Measurements from ENCODE around the gene ZNF543.
A peak's percentile ranks its signal among the peaks of the same experiment; 100 is the strongest.
"Not testable (repeated sequence)": the region's sequence is repeated elsewhere in the genome, so short reads cannot be mapped to it uniquely, and the experiment has no call there.

Gene ZNF543

GRCh38 chr19:57321116-57321515 lies 844 bp downstream of the ZNF543 start:
- no peak for DNase-seq (ENCODE audit: low spot score)

- DNase-seq (ENCODE audit: low spot score) = no peak
Measured at GRCh38 chr19:57321751-57322150, 1.5 kb downstream of the ZNF543 start.

DNA sequence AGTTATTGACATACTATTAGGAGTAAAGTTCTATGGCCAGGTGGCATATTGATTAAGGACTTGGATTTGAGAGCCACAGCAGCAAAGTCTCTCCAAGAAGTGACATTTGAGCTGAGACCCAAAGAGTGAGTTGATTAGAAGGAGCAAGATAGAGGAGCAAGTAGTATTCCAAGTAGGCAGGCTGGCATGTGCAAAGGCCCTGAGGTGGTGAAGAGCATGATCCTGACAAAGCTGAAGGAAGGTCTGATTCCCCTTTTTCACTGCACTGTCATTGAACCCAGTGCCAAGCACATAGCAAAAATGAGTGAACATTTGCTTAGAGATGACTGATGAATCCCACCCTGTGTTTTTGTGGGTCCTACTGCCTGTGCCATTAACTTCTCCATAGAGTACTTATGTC lies 4.7 kb downstream of the ZNF543 start:
- DNase-seq (ENCODE audit: low spot score) = no peak

- no peak for DNase-seq (ENCODE audit: low spot score)
Measured at GRCh38 chr19:57327993-57328392, 7.7 kb downstream of the ZNF543 start.

DNA sequence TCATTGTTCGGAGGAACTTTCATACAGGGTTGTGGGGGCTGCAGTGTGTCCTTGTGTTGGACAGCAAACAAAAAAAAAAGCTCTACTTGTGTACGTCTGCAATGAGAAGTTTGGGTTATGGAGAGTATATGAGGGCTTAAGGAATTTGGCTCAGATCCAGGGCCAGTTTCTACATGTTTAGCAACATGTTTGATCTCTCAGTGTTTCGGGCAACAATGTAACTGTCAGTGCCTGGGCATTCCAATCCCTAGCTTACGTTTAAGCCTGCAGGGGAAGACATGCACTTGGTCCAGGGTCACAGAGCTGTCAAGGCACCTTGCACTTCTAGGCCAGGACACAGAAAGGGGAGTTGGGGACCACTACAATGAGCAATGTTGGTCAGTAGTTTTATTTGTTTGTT lies 13.9 kb downstream of the ZNF543 start:
- DNase-seq (ENCODE audit: low spot score) = no peak

DNA sequence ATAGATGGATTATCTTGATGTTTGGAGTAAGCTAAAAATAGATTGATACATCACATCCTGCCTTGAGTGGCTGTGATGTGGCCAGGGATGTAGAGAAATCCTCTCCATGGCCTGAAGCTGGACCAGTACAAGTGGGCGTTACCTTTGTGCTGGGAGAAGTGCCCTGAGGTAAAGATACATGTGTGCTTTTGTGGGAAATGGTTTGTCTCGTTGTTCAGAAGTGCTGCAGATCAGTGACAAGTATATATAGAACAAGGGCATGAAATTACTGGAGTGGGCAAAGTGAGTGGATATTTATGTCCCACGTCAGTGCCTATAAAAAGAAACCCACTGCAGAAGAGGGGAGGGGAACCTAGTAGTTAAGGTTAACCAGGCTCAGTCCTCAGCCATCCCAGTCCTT lies 18.6 kb downstream of the ZNF543 start:
- DNase-seq (ENCODE audit: low spot score) = no peak

DNA sequence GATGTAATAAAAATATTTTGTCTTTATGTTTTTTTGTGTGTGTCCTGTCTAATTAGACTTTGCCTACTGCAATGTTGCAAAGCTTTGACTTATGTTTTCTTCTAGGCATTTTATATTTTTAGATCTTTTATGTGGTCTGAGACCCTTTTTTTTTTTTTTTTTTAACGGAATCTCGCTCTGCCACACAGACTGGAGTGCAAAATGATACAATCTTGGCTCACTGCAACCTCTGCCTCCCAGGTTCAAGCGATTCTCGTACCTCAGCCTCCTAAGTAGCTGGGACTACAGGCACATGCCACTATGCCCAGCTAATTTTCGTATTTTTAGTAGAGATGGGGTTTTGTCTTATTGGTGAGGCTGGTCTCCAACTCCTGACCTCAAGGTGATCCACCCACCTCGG lies 22.3 kb downstream of the ZNF543 start:
- no peak for DNase-seq (ENCODE audit: low spot score)

- no peak for DNase-seq (ENCODE audit: low spot score)
Measured at GRCh38 chr19:57348136-57348535, 27.9 kb downstream of the ZNF543 start.

DNA sequence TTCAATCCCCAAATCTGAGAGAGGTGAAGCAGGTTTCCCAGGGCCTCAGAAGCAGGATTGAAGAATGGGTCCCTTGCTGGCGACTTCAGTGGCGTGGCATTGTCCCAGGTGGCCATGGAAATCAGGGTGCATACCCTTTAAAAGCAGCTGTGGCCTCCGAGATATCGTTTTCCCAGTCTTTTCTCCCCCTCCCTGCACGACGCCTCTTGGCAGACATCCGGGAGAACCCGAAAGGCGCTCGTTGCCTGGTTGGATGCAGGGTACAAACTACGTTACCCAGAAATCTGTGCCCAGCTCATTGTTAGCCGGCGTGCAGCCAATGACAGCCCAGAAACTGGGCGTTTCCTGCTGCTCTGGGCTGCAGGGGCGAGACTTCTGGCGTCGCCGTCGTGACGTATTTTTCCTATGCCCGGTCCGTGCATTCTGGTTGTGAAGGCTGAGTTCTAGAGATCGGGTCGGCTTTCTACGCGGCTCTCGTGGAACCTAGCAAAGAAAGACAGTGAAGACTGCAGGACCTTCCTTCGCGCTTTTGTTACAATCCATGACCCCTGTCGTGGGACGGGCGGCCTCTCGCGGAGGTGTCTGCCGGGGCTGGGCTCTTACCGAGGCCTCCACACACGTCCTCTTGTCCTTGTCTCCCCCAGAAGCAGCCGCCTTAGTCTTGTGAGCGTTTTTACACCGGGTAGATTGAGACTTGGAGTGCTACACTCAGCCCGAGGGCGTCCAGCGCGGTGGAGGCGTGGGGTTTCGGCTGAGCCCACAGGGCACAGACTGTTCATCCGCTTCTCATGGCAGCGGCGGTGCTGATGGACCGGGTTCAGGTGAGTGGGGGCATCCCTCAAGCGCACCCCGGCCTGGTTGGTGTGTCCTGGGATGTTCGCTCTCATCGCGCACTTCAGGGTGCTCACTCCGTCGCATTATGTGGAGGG lies 30.9 kb downstream of the ZNF543 start, which contains the start of gene ZNF304:
Gene ZNF304, plus strand, starts transcription at position 395 of the 929 bp plus-strand sequence. Its CDS starts 394 bp downstream, at position 789.
- peak; percentile 98 for DNase-seq (ENCODE audit: low spot score)

DNA sequence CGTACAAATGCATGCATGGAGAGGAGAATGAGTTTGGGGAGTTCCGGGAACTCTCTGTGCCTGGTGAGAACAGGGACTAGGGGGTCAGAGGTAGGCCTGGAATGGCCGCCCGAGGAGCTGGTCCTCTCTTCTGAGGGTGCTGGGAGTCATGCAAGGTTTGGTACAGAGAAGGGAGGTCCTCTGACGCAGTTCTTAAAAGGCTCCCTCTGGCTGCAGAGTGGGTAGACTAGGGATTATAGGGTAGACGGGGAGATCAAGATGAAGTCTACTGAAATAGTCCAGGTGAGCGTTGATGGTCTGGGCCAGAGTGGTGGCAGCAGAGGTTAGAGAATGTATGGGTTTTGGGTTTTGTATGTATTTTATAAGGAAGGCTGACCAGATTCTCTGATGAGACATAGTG lies 31.6 kb downstream of the ZNF543 start:
- DNase-seq (ENCODE audit: low spot score) = no peak

GRCh38 chr19:57355916-57356315 lies 35.6 kb downstream of the ZNF543 start:
- DNase-seq (ENCODE audit: low spot score) = no peak

- no peak for DNase-seq (ENCODE audit: low spot score)
Measured at GRCh38 chr19:57357406-57357805, 37.1 kb downstream of the ZNF543 start.

- no peak for DNase-seq (ENCODE audit: low spot score)
Measured at GRCh38 chr19:57359300-57359699, 39.0 kb downstream of the ZNF543 start.

DNA sequence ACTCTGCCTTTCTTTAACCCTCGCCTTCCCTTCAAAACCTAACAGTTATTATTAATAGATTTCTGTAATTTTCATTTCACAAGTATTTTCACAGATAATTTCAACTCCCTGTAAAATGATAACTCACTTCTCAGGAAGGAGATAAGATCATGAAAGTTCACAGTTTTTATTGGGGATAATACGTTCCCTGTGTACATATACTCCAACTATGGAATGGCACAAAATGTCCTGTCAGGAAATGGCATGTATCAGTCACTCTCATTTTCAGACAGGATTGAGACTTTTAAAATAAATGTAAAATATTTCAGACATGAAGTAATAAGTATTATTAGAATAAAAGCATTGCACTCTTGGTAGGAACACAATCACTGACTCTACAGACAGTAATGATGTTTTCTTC lies 42.1 kb downstream of the ZNF543 start:
- no peak for DNase-seq (ENCODE audit: low spot score)

- peak; percentile 99 for DNase-seq (ENCODE audit: low spot score)
Measured at GRCh38 chr19:57362997-57363687, 42.9 kb downstream of the ZNF543 start, which contains the start of the genes TRAPPC2B and ZNF547. Gene TRAPPC2B (plus strand): TSS chr19:57363551. CDS start chr19:57364834, 1,283 bp downstream. Gene ZNF547 (plus strand): TSS chr19:57363551. CDS start chr19:57368556, 5,005 bp downstream.

DNA sequence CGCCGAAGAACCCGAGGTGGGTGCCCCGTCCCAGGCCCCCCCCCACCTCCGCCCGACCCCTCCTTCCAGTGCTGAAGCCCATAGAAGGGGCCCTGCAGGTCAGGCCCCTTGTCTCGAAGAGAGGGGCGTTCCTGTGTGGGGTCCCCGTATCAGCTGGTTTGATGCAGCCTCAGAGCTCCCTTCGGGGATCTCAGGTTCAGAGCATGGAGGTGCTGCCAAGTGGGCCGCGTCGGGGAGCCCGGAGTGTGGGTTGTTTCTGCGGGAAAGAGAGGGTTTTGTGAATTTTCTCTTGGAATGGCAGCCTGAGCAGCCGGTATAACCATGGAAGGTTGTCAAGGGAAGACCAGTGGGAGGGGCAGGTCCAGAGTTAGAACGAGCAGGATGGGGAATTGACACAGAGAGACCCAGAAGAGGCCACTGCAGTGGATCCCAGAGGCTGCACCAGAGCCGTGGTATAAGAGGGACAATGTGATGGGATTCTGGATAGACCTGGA lies 43.5 kb downstream of the ZNF543 start:
- DNase-seq (ENCODE audit: low spot score) = no peak

DNA sequence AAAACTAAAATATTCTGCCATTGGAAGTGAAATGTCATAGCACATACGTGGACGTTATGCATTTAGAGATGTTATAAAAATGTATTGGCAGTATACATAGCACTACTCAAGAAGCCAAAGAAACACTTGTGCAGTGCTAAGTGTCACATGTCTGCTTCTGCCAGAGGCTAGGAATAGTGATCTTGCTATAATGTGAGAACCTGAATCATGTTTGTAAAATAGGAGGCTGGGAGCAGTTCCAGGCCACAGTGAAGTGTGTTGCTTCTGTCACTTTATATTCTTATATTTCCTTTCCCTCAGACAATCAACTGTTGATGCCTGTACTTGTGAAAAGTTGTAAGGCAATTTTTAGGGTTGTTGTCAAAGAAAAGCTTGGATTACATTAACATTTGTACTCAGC lies 46.5 kb downstream of the ZNF543 start:
- no peak for DNase-seq (ENCODE audit: low spot score)

DNA sequence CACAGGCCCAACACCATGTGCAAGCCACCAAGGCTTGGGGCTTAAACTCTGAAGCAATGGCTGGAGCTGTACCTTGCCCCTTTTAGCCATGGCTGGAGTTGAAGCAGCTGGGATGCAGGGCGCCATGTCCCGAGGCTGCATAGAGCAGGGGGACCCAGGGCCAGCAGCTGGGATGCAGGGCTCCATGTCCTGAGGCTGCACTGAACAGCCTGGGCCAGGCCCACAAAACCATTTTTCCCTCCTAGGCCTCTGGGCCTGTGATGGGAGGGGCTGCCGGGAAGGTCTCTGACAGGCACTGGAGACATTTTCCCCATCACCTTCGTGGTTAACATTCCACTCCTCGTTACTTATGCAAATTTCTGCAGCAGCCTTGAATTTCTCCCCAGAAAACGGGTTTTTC lies 53.9 kb downstream of the ZNF543 start:
- DNase-seq (ENCODE audit: low spot score) = no peak

DNA sequence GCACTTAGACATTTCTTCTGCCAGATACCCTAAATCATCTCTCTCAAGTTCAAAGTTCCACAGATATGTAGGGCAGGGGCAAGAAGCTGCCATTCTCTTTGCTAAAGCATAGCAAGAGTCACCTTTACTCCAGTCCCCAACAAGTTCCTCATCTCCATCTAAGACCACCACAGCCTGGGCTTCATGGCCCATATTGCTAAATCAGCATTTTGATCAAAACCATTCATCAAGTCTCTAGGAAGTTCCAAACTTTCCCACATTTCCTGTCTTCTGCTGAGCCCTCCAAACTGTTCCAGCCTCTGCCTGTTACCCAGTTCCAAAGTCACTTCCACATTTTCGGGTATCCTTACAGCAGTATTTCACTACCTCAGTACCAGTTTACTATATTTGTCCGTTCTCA lies 54.4 kb downstream of the ZNF543 start:
- DNase-seq (ENCODE audit: low spot score) = not testable (repeated sequence)

DNA sequence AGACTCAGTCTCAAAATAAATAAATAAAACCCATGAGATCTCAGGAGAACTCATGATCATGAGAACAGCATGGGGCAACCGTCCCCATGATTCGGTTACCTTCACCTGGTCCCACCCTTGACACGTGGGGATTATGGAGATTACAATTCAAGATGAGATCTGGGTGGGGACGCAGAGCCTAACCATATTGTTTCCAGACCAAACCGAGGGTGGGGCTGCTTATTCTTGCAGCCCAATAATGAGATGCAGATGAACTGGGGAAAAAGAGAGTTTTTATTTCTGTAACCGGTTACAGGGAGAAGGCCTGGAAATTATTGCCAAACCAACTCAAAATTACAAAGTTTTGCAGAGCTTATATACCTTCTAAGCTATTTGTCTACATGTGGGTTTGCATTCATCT lies 55.9 kb downstream of the ZNF543 start:
- no peak for DNase-seq (ENCODE audit: low spot score)

DNA sequence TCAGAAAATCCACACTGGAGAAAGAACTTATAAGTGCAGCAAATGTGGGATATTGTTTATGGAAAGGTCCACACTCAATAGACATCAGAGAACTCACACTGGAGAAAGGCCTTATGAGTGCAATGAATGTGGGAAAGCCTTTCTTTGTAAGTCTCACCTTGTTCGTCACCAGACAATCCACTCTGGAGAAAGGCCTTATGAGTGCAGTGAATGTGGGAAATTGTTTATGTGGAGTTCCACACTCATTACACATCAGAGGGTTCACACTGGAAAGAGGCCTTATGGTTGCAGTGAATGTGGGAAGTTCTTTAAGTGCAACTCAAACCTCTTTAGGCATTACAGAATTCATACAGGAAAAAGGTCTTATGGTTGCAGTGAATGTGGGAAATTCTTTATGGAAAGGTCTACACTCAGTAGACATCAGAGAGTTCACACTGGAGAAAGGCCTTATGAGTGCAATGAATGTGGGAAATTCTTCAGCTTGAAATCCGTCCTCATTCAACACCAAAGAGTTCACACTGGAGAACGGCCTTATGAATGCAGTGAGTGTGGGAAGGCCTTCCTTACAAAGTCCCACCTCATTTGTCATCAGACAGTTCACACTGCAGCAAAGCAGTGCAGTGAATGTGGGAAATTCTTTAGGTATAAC lies 57.4 kb downstream of the ZNF543 start:
- DNase-seq (ENCODE audit: low spot score) = no peak

Data from Ammon's horn (tissue), 1 donor.